Stimulated activated naive CD8-positive, alpha-beta T cell treated with anti-CD3 and anti-CD28 coated beads, Interleukin-15, amount 100 ng/mL, for 72 hours (primary cell): ENCODE data around the gene RSKR.
"Not testable (repeated sequence)": the region's sequence is repeated elsewhere in the genome, so short reads cannot be mapped to it uniquely, and the experiment has no call there.

Experiments
- ATAC-seq: fragments of 150-1000 bp; cut with Tn5 transposase; 2 replicates; pipeline ENCODE4 v1.10.0; 2021; ENCODE audit warnings: mild to moderate bottlenecking, moderate library complexity
- DNase-seq, 2 donors: peaks; one replicate each; pipeline ENCODE4 v3.0.0; 2021 to 2022
- H3K27ac Mint-ChIP-seq, 2 donors: one replicate each; pipeline ENCODE4 v1.8.0; 2022; ENCODE audit warnings: mild to moderate bottlenecking in 2 of 2, mixed read lengths in 2 of 2, moderate library complexity in 2 of 2
- H3K27me3 Mint-ChIP-seq: one replicate; pipeline ENCODE4 v1.8.0; 2022; ENCODE audit warnings: mixed read lengths
- H3K4me1 Mint-ChIP-seq: one replicate; pipeline ENCODE4 v1.8.0; 2022; ENCODE audit warnings: mild to moderate bottlenecking, mixed read lengths
- H3K4me3 Mint-ChIP-seq, 2 donors: one replicate each; pipeline ENCODE4 v1.8.0; 2022; ENCODE audit warnings: mild to moderate bottlenecking in 2 of 2, mixed read lengths in 2 of 2, moderate library complexity in 1 of 2
- H3K9me3 Mint-ChIP-seq, 2 donors: one replicate each; pipeline ENCODE4 v1.8.0; 2022; ENCODE audit warnings: mixed read lengths in 2 of 2

The RSKR gene, protein sequence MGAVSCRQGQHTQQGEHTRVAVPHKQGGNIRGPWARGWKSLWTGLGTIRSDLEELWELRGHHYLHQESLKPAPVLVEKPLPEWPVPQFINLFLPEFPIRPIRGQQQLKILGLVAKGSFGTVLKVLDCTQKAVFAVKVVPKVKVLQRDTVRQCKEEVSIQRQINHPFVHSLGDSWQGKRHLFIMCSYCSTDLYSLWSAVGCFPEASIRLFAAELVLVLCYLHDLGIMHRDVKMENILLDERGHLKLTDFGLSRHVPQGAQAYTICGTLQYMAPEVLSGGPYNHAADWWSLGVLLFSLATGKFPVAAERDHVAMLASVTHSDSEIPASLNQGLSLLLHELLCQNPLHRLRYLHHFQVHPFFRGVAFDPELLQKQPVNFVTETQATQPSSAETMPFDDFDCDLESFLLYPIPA

DNA sequence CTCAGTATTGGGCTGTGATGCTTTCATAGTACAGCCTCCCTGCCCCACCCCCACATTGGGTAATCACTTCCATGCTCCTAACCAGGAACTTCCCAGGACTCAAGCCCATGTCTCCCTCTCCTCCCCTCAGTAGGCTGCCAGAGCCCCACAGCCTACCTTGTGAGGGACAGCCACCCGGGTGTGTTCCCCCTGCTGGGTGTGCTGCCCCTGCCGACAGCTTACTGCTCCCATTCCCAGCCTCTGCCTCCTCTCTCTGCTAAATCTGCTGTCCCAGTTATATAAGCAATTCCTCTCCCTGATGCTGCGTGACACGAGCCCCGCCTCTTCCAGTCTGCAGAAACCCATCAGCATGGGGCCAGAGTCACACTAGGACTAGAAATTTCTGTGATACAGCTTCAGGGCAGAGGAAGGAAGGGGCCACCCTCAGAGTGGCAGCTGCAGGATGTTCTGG is at the start of gene RSKR:
TSS of gene RSKR (minus strand) at position 255 of the 451 bp plus-strand sequence. CDS start at position 231, 24 bp downstream.
- Mint-ChIP-seq H3K4me3 (no peak within 1 kb of the TSS), H3K4me1 (no peaks in the 10 kb centered on the region), H3K27ac (peak within 1 kb of the TSS in 1 of 2 donors; percentile 71), H3K9me3 (no peaks in the 10 kb centered on the region), H3K27me3 (no peaks in the 10 kb centered on the region)
- DNase-seq (no peak), ATAC-seq (no peak)

DNA sequence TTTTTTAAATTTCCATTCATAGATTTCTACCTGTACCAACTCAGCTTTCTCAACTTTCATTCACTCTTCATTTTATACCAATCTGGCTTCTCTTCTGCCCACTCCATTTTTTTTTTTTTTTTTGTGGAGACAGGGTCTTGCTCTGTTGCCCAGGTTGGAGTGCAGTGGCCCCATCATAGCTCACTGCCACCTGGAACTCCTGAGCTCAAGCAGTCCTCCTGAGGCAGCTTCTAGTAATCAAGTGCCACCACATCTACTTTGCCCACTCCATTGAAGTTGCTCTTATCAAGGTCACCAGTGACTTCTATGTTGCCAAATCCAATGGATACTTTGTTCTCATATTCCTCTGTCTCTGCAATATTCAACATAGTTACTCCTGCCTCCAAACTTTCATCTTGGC is 49.7 kb upstream of the RSKR start:
- Mint-ChIP-seq H3K4me3 (peak overlapping the region; percentile 97 to 99), H3K27me3 (no peaks in the 10 kb centered on the region), H3K27ac (peak overlapping the region; percentile 92 to 99), H3K4me1 (peaks cover 55% of the 10 kb centered on the region), H3K9me3 (no peaks in the 10 kb centered on the region)
- DNase-seq, result no peak
- ATAC-seq, result no peak

GRCh38 chr17:28662527-28662829 is 48.5 kb upstream of the RSKR start:
- ATAC-seq (no peak), DNase-seq (no peak)
- no peaks in the 10 kb centered on the region for H3K9me3 Mint-ChIP-seq
- peaks cover 46% of the 10 kb centered on the region for H3K4me1 Mint-ChIP-seq
- H3K4me3 Mint-ChIP-seq, result peak overlapping the region; percentile 97 to 99
- H3K27me3 Mint-ChIP-seq, result no peaks in the 10 kb centered on the region
- peak overlapping the region; percentile 99 for H3K27ac Mint-ChIP-seq

GRCh38 chr17:28661635-28662526 is 47.9 kb upstream of the RSKR start, which contains the start of the genes SDF2 and SUPT6H:
TSS of gene SDF2 (minus strand) at chr17:28661906. CDS start at chr17:28661876, 30 bp downstream.
TSS of gene SUPT6H (plus strand) at chr17:28662205. CDS start at chr17:28673402, 11,197 bp downstream.
- Mint-ChIP-seq H3K4me3 (peak within 1 kb of the TSS; percentile 97 to 99), H3K4me1 (peaks cover 45% of the 10 kb centered on the region), H3K27ac (peak within 1 kb of the TSS; percentile 99), H3K27me3 (no peaks in the 10 kb centered on the region), H3K9me3 (no peaks in the 10 kb centered on the region)
- DNase-seq (peak; percentile 93 to 94), ATAC-seq (peak; percentile 93)

GRCh38 chr17:28659497-28659881 is 45.5 kb upstream of the RSKR start:
- DNase-seq, ATAC-seq, H3K27me3 Mint-ChIP-seq, H3K9me3 Mint-ChIP-seq: not testable (repeated sequence)
- Mint-ChIP-seq H3K27ac (peak overlapping the region in 1 of 2 donors; percentile 89), H3K4me3 (peak overlapping the region; percentile 50 to 97), H3K4me1 (peaks cover 42% of the 10 kb centered on the region)

DNA sequence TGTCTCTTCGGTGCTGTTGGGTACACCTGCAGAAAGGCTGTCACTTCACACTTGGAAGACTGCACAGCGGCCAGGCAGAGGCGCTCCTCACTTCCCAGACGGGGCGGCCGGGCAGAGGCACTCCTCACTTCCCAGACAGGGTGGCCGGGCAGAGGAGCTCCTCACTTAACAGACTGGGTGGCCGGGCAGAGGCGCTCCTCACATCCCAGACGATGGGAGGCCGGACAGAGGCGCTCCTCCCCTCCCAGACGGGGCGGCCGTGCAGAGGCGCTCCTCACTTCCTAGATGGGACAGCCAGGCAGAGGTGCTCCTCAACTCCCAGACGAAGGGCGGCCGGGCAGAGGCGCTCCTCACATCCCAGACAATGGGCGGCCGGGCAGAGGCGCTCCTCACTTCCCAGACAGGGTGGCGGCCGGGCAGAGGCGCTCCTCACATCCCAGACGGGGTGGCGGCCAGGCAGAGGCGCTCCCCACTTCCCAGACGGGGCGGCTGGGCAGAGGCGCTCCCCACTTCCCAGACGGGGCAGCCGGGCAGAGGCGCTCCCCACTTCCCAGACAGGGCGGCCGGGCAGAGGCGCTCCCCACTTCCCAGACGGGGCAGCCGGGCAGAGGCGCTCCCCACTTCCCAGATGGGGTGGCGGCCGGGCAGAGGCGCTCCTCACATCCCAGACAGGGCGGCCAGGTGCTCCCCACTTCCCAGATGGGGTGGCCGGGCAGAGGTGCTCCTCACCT is 44.9 kb upstream of the RSKR start:
- not testable (repeated sequence) for H3K4me3 Mint-ChIP-seq, H3K27me3 Mint-ChIP-seq, ATAC-seq, H3K9me3 Mint-ChIP-seq, DNase-seq
- peak overlapping the region in 1 of 2 donors; percentile 89 for H3K27ac Mint-ChIP-seq
- H3K4me1 Mint-ChIP-seq, result peaks cover 37% of the 10 kb centered on the region

DNA sequence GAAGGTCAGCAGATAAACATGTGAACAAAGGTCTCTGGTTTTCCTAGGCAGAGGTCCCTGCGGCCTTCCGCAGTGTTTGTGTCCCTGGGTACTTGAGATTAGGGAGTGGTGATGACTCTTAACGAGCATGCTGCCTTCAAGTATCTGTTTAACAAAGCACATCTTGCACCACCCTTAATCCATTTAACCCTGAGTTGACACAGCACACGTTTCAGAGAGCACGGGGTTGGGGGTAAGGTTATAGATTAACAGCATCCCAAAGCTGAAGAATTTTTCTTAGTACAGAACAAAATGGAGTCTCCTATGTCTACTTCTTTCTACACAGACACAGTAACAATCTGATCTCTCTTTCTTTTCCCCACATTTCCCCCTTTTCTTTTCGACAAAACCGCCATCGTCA is 44.4 kb upstream of the RSKR start:
- not testable (repeated sequence) for H3K9me3 Mint-ChIP-seq, H3K27me3 Mint-ChIP-seq, DNase-seq, H3K4me3 Mint-ChIP-seq, ATAC-seq
- H3K4me1 Mint-ChIP-seq, result peaks cover 31% of the 10 kb centered on the region
- H3K27ac Mint-ChIP-seq, result peak overlapping the region in 1 of 2 donors; percentile 19

DNA sequence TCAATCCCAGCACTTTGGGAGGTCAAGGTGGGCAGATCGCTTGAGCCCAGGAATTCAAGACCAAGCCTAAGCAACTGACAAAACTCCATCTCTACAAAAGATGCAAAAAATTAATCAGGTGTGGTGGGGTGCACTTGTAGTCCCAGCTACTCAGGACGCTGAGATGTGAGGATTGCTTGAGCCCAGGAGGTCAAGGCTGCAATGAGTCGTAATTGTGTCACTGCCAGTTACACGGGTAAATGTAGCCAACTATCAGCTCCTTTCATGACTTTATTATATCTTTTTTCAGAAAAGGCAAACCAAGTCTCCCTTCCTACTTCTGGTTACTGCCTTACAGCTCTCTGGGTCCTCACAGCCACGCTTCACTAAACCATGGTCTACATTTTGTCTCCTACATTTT is 43.8 kb upstream of the RSKR start:
- Mint-ChIP-seq H3K27ac (no peak overlapping the region), H3K27me3 (no peaks in the 10 kb centered on the region), H3K4me3 (no peak overlapping the region), H3K4me1 (peaks cover 25% of the 10 kb centered on the region), H3K9me3 (no peaks in the 10 kb centered on the region)
- DNase-seq (no peak), ATAC-seq (no peak)

- peaks cover 14% of the 10 kb centered on the region for H3K4me1 Mint-ChIP-seq
- no peak overlapping the region for H3K4me3 Mint-ChIP-seq
- no peaks in the 10 kb centered on the region for H3K9me3 Mint-ChIP-seq
- H3K27ac Mint-ChIP-seq, result no peak overlapping the region
- no peaks in the 10 kb centered on the region for H3K27me3 Mint-ChIP-seq
- DNase-seq (no peak), ATAC-seq (no peak)
These were observed 41.2 kb upstream of the RSKR start for GRCh38 chr17:28655160-28655559.

GRCh38 chr17:28648698-28649097 is 34.7 kb upstream of the RSKR start:
- no peak for DNase-seq
- no peak for ATAC-seq
- H3K27ac Mint-ChIP-seq, result no peak overlapping the region
- no peaks in the 10 kb centered on the region for H3K27me3 Mint-ChIP-seq
- H3K4me3 Mint-ChIP-seq, result no peak overlapping the region
- H3K4me1 Mint-ChIP-seq, result peaks cover 26% of the 10 kb centered on the region
- H3K9me3 Mint-ChIP-seq, result no peaks in the 10 kb centered on the region

DNA sequence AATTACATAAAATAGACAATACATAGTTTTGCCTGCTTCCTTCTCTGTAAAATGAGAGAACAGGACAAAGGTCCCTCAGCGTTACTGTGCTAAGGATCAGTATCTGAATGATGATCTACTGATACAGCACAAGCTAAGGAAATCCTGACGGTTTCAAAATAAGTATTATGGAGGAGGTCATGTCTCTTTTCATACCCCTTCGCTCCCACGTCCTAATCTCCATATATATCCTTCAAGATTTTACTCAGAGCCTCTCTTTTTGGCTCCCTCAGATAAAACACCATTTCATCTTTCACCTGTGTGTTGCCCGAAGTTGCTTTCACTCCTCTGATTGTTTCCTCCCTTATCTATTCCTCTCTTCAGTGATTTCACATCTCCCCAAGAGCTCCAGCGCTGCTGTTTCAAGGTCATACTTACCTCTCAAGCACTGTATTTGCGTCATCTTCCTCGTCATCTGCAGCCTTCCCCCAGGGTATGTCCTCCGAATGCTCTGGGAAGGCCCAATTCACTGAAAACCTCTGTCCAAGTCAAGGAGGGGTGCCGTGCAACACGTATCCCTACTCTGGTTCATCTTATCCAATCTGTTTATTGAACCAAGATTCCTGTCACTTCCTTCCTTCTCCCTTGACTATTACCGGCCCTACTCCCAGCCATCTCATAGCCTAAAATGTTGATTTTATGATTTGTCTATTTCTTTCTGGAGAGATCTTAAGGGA is 32.2 kb upstream of the RSKR start:
- H3K4me3 Mint-ChIP-seq, result peak overlapping the region; percentile 87 to 99
- peaks cover 44% of the 10 kb centered on the region for H3K4me1 Mint-ChIP-seq
- ATAC-seq (no peak), DNase-seq (peak in 1 of 2 donors; percentile 3)
- H3K27me3 Mint-ChIP-seq, result no peaks in the 10 kb centered on the region
- H3K27ac Mint-ChIP-seq, result peak overlapping the region; percentile 15 to 91
- no peaks in the 10 kb centered on the region for H3K9me3 Mint-ChIP-seq

- H3K4me1 Mint-ChIP-seq, result peaks cover 44% of the 10 kb centered on the region
- ATAC-seq, result peak; percentile 1
- no peak for DNase-seq
- no peaks in the 10 kb centered on the region for H3K9me3 Mint-ChIP-seq
- H3K4me3 Mint-ChIP-seq, result peak overlapping the region; percentile 87 to 99
- peak overlapping the region; percentile 78 to 84 for H3K27ac Mint-ChIP-seq
- H3K27me3 Mint-ChIP-seq, result no peaks in the 10 kb centered on the region
These were observed 31.6 kb upstream of the RSKR start for GRCh38 chr17:28645576-28645939.

- peak within 1 kb of the TSS; percentile 87 to 99 for H3K4me3 Mint-ChIP-seq
- H3K27ac Mint-ChIP-seq, result peak within 1 kb of the TSS; percentile 92 to 97
- no peaks in the 10 kb centered on the region for H3K9me3 Mint-ChIP-seq
- DNase-seq, result peak; percentile 90 to 95
- no peaks in the 10 kb centered on the region for H3K27me3 Mint-ChIP-seq
- peak; percentile 99 for ATAC-seq
- H3K4me1 Mint-ChIP-seq, result peaks cover 44% of the 10 kb centered on the region
These were observed 31.0 kb upstream of the RSKR start, which contains the start of gene BLTP2 for GRCh38 chr17:28644787-28645575. TSS of gene BLTP2 (minus strand) at chr17:28645158. CDS start at chr17:28645056, 102 bp downstream.
